K562 treated with DMSO at 1 percent for 48 hours (cell line): ENCODE data around the gene SFXN2. TPM values are rescaled to one million over a fixed set of nuclear protein-coding genes. Genes with fewer than 3 reads are reported as not detected.

Source experiments
- total RNA-seq: library from RNA; unstranded; fragments of 300-600 nt; gene quantifications from 2 replicates; pipeline ENCODE4 v1.2.3, GENCODE V29; 2022; ENCODE audit warnings: low replicate concordance; ENCODE audit errors: extremely low read depth

The SFXN2 gene
- total RNA-seq: not detected in 2 replicates

GRCh38 chr10:102714621-102715455 lies at the start of gene SFXN2:
SFXN2 (plus strand) TSS chr10:102714636; CDS start chr10:102726637, 12,001 bp downstream.

GRCh38 chr10:102713814-102714620 lies 419 bp upstream of the SFXN2 start, which contains the start of gene ARL3:
ARL3 (minus strand) TSS chr10:102714397; CDS start chr10:102714275, 122 bp downstream.

GRCh38 chr10:102743588-102744373 lies 29.3 kb downstream of the SFXN2 start, which contains the start of gene WBP1L:
WBP1L (plus strand) TSS chr10:102743948; CDS start chr10:102744054, 106 bp downstream.

Other genes with a start within 250 kb of the SFXN2 start
- gene ACTR1A, start 211.9 kb upstream of the SFXN2 start, total RNA-seq: not detected in 2 replicates
- not detected in 2 replicates for gene SUFU, start 210.7 kb upstream of the SFXN2 start, total RNA-seq
- gene TRIM8, start 70.2 kb upstream of the SFXN2 start, total RNA-seq: not detected in 2 replicates
- not detected in 2 replicates for gene ARL3, start 239 bp upstream of the SFXN2 start, total RNA-seq
- gene WBP1L, start 29.3 kb downstream of the SFXN2 start, total RNA-seq: not detected in 2 replicates
- gene CYP17A1, start 122.8 kb downstream of the SFXN2 start, total RNA-seq: not detected in 2 replicates
- gene BORCS7, start 139.6 kb downstream of the SFXN2 start, total RNA-seq: not detected in 2 replicates
- not detected in 2 replicates for gene AS3MT, start 154.8 kb downstream of the SFXN2 start, total RNA-seq
- not detected in 2 replicates for gene CNNM2, start 203.7 kb downstream of the SFXN2 start, total RNA-seq